HAP-1 (cell line): ENCODE results near the gene AGR3.
"Not testable (repeated sequence)": the region's sequence is repeated elsewhere in the genome, so short reads cannot be mapped to it uniquely, and the experiment has no call there.

Experiments
- DNase-seq, 2 experiments: peaks; one replicate each; pipeline ENCODE4 v3.0.0-alpha.2; 2016 to 2020; ENCODE audit warnings: low spot score in 2 of 2
- H3K27me3 ChIP-seq: fragments of 250-450 bp; sonication (Bioruptor Pico); 2 replicates; pipeline ENCODE4 v1.5.1; 2020; ENCODE audit warnings: low read depth, mild to moderate bottlenecking, moderate library complexity
- H3K36me3 ChIP-seq: fragments of 250-450 bp; sonication (Bioruptor Pico); replicated peaks from 2 replicates; pipeline ENCODE4 v1.5.1; 2020; ENCODE audit warnings: mild to moderate bottlenecking
- H3K4me1 ChIP-seq: fragments of 250-450 bp; sonication (Bioruptor Pico); 2 replicates; pipeline ENCODE4 v1.5.1; 2020; ENCODE audit warnings: mild to moderate bottlenecking
- H3K4me3 ChIP-seq: fragments of 250-450 bp; sonication (Bioruptor Pico); 2 replicates; pipeline ENCODE4 v1.5.1; 2020; ENCODE audit warnings: mild to moderate bottlenecking, moderate library complexity
- H3K9me3 ChIP-seq: fragments of 250-450 bp; sonication (Bioruptor Pico); 2 replicates; pipeline ENCODE4 v1.5.1; 2020; ENCODE audit warnings: mild to moderate bottlenecking, moderate library complexity
- in situ Hi-C: fragments of 300-500 bp; cut with MboI; formaldehyde crosslinking; loops from 3 replicates; pipeline ENCODE4 v1.14.3; 2020; ENCODE audit warnings: low sequenced_read_pairs, inconsistent platforms, mixed read lengths

AGR3 gene

GRCh38 chr7:16875861-16876260, 5.9 kb downstream of the AGR3 start:
- H3K9me3 ChIP-seq: peaks cover 3% of the 10 kb centered on the region; the same call in 1 of the 2 replicates
- H3K4me1 ChIP-seq: peaks cover 17% of the 10 kb centered on the region
- in situ Hi-C loops: no loop called here
- H3K36me3 ChIP-seq: no peaks in the 10 kb centered on the region
- no peak overlapping the region for H3K4me3 ChIP-seq
- DNase-seq: peak in 1 of 2 experiments; percentile 85
- no peaks in the 10 kb centered on the region for H3K27me3 ChIP-seq

- H3K27me3 ChIP-seq: no peaks in the 10 kb centered on the region
- H3K36me3 ChIP-seq: no peaks in the 10 kb centered on the region
- no peak overlapping the region for H3K4me3 ChIP-seq
- H3K4me1 ChIP-seq: peaks cover 27% of the 10 kb centered on the region
- peaks cover 3% of the 10 kb centered on the region; the same call in 1 of the 2 replicates for H3K9me3 ChIP-seq
- no peak for DNase-seq
- in situ Hi-C loops: no loop called here
Observed at GRCh38 chr7:16874066-16874465, 7.7 kb downstream of the AGR3 start.

DNA sequence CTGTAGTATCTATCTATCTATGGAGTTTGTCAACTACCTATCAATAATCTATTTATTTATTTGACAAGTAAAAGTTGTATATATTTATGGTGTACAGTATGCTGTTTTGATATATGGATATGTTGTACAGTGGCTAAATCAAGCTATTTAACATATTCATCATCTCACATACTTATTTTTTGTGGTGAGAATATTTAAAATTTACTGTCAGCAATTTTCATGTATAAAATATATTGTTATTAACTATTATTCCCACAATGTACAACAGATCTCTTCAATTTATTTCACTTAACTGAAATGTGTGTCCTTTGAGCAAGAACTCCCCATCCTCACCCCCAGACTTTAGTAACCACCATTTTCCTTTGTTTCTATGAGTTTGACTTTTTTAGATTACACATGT, 14.5 kb downstream of the AGR3 start:
- peaks cover 19% of the 10 kb centered on the region for H3K4me1 ChIP-seq
- DNase-seq: no peak
- no peak overlapping the region for H3K4me3 ChIP-seq
- peaks cover 3% of the 10 kb centered on the region; the same call in 1 of the 2 replicates for H3K9me3 ChIP-seq
- H3K36me3 ChIP-seq: no peaks in the 10 kb centered on the region
- in situ Hi-C loops: no loop called here
- no peaks in the 10 kb centered on the region for H3K27me3 ChIP-seq

DNA sequence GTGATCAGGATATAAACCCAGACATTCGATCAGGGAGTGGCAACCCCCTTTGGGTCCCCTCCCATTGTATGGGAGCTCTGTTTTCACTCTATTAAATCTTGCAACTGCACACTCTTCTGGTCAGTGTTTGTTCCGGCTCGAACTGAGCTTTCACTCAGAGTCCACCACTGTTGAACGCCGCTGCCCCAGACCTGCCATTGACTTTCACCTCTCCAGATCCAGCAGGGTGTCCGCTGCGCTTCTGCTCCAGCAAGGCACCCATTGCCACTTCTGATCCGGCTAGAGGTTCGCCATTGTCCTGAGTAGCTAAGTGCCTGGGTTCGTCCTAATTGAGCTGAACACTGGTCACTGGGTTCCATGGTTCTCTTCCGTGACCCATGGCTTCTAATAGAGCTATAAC, 28.6 kb downstream of the AGR3 start:
- H3K36me3 ChIP-seq, H3K4me3 ChIP-seq, H3K27me3 ChIP-seq, H3K9me3 ChIP-seq, in situ Hi-C loops, DNase-seq: not testable (repeated sequence)
- peaks cover 15% of the 10 kb centered on the region for H3K4me1 ChIP-seq

GRCh38 chr7:16851829-16852228, 30.0 kb downstream of the AGR3 start:
- Histone ChIP-seq H3K9me3 (no peaks in the 10 kb centered on the region), H3K4me3 (no peak overlapping the region), H3K4me1 (peaks cover 16% of the 10 kb centered on the region), H3K27me3 (no peaks in the 10 kb centered on the region), H3K36me3 (no peaks in the 10 kb centered on the region)
- DNase-seq: no peak
- in situ Hi-C loops: no loop called here

GRCh38 chr7:16850614-16851466, 30.9 kb downstream of the AGR3 start:
- H3K4me3 ChIP-seq: no peak overlapping the region
- H3K4me1 ChIP-seq: peaks cover 11% of the 10 kb centered on the region
- no peak for DNase-seq
- H3K27me3 ChIP-seq: no peaks in the 10 kb centered on the region
- no peaks in the 10 kb centered on the region for H3K9me3 ChIP-seq
- no peaks in the 10 kb centered on the region for H3K36me3 ChIP-seq
- in situ Hi-C loops: no loop called here

GRCh38 chr7:16849296-16850148, 32.3 kb downstream of the AGR3 start:
- no peak for DNase-seq
- in situ Hi-C loops: no loop called here
- Histone ChIP-seq H3K36me3 (no peaks in the 10 kb centered on the region), H3K4me3 (no peak overlapping the region), H3K27me3 (no peaks in the 10 kb centered on the region), H3K9me3 (no peaks in the 10 kb centered on the region), H3K4me1 (peaks cover 11% of the 10 kb centered on the region)

- in situ Hi-C loops: no loop called here
- Histone ChIP-seq H3K36me3 (no peaks in the 10 kb centered on the region), H3K27me3 (no peaks in the 10 kb centered on the region), H3K9me3 (no peaks in the 10 kb centered on the region), H3K4me1 (peaks cover 11% of the 10 kb centered on the region), H3K4me3 (no peak overlapping the region)
- DNase-seq: peak; percentile 15 to 26
Observed at GRCh38 chr7:16847381-16847860, 34.4 kb downstream of the AGR3 start.

DNA sequence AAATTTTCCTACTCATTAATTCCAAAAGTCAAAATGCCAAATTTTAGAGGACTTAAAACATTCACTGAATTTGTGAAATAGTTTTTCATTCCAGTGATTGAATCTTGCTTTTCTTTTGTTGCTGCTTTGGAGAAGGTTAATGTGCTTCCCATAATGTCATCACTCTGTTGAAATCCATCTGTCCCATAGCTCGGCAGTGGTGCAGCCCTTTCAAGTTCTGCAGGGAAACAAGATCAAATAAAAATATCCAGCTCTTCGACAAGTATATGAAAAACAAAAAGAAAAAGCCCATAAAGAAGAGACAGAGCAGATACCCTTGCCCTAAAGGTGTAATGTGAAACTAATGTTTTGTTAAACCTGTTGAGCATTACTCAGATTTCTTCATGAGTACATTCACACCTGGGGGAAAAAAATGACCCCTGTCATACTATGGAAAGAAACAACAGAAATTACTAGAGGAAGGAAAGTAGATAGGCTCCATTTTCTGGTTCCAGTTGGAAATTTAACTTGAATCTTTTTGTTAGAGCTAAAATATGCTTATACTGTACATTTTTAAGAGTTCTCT, 35.1 kb downstream of the AGR3 start:
- Histone ChIP-seq H3K4me3 (no peak overlapping the region), H3K36me3 (no peaks in the 10 kb centered on the region), H3K27me3 (no peaks in the 10 kb centered on the region), H3K9me3 (no peaks in the 10 kb centered on the region), H3K4me1 (peaks cover 11% of the 10 kb centered on the region)
- no peak for DNase-seq
- in situ Hi-C loops: no loop called here

DNA sequence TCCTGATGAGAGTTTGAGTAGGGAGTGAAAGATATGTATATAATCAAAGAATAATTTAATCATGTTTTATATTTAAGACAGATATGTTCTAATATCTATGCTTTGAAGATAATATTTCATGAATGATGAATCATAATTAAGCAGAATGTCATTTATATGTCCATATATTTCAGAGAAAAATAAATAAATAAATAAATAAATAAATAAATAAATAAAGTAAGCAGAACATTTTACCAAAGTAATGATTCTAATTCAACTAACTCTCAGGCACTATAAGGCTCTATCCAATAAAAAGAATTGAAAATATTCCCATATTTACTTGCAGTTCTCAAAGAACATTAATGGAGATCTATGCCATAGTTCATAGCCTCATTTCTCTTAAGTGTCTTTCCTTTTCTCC, 36.0 kb downstream of the AGR3 start:
- Histone ChIP-seq H3K4me1 (peaks cover 11% of the 10 kb centered on the region), H3K36me3 (no peaks in the 10 kb centered on the region), H3K4me3 (no peak overlapping the region), H3K9me3 (no peaks in the 10 kb centered on the region), H3K27me3 (no peaks in the 10 kb centered on the region)
- DNase-seq: no peak
- in situ Hi-C loops: no loop called here

- no peak for DNase-seq
- Histone ChIP-seq H3K9me3 (no peaks in the 10 kb centered on the region), H3K27me3 (no peaks in the 10 kb centered on the region), H3K4me3 (no peak overlapping the region), H3K36me3 (no peaks in the 10 kb centered on the region), H3K4me1 (peaks cover 3% of the 10 kb centered on the region; the same call in 1 of the 2 replicates)
- in situ Hi-C loops: no loop called here
Observed at GRCh38 chr7:16841681-16842080, 40.1 kb downstream of the AGR3 start.

GRCh38 chr7:16840094-16840493, 41.7 kb downstream of the AGR3 start:
- DNase-seq: no peak
- no peaks in the 10 kb centered on the region for H3K9me3 ChIP-seq
- in situ Hi-C loops: no loop called here
- H3K4me1 ChIP-seq: no peaks in the 10 kb centered on the region
- no peak overlapping the region for H3K4me3 ChIP-seq
- no peaks in the 10 kb centered on the region for H3K27me3 ChIP-seq
- no peaks in the 10 kb centered on the region for H3K36me3 ChIP-seq

GRCh38 chr7:16839646-16840045, 42.1 kb downstream of the AGR3 start:
- in situ Hi-C loops: no loop called here
- Histone ChIP-seq H3K36me3 (no peaks in the 10 kb centered on the region), H3K9me3 (no peaks in the 10 kb centered on the region), H3K4me3 (no peak overlapping the region), H3K4me1 (no peaks in the 10 kb centered on the region), H3K27me3 (no peaks in the 10 kb centered on the region)
- no peak for DNase-seq

GRCh38 chr7:16838891-16839290, 42.9 kb downstream of the AGR3 start:
- no peak for DNase-seq
- H3K36me3 ChIP-seq: no peaks in the 10 kb centered on the region
- H3K4me1 ChIP-seq: no peaks in the 10 kb centered on the region

More at GRCh38 chr7:16838891-16839290, 42.9 kb downstream of the AGR3 start:
- Histone ChIP-seq H3K27me3 (no peaks in the 10 kb centered on the region), H3K4me3 (no peak overlapping the region), H3K9me3 (no peaks in the 10 kb centered on the region)
- in situ Hi-C loops: no loop called here
